Neuronal stem cell (in vitro differentiated cells): ENCODE data around the gene CCDC178.

ENCODE experiments used
- DNase-seq: peaks from one replicate; pipeline ENCODE4 v3.0.0-alpha.2; 2013; ENCODE audit warnings: low spot score
- H2AFZ ChIP-seq: one replicate; pipeline ENCODE4 v1.6.1; 2013; ENCODE audit warnings: mild to moderate bottlenecking, low read length, inconsistent platforms
- H2AK5ac ChIP-seq: 2 replicates; pipeline ENCODE4 v1.6.1; 2013; ENCODE audit warnings: low read depth, mild to moderate bottlenecking, inconsistent platforms, low read length, moderate library complexity, mixed read lengths
- H2BK120ac ChIP-seq: 2 replicates; pipeline ENCODE4 v1.6.1; 2013; ENCODE audit warnings: low read depth, mild to moderate bottlenecking, inconsistent platforms, low read length, moderate library complexity, mixed read lengths
- H2BK12ac ChIP-seq: one replicate; pipeline ENCODE4 v1.6.1; 2013; ENCODE audit warnings: low read length, inconsistent platforms
- H2BK15ac ChIP-seq: 2 replicates; pipeline ENCODE4 v1.6.1; 2013; ENCODE audit warnings: mild to moderate bottlenecking, low read length, inconsistent platforms, mixed read lengths
- H2BK5ac ChIP-seq: one replicate; pipeline ENCODE4 v1.6.1; 2013; ENCODE audit warnings: inconsistent platforms, mild to moderate bottlenecking, low read length, moderate library complexity
- H3K14ac ChIP-seq: one replicate; pipeline ENCODE4 v1.6.1; 2013; ENCODE audit warnings: low read length, inconsistent platforms
- H3K18ac ChIP-seq: 2 replicates; pipeline ENCODE4 v1.6.1; 2013; ENCODE audit warnings: low read length, inconsistent platforms
- H3K23ac ChIP-seq: 2 replicates; pipeline ENCODE4 v1.6.1; 2013; ENCODE audit warnings: low read depth, mild to moderate bottlenecking, mixed read lengths, low read length, inconsistent platforms; ENCODE audit not compliant: poor library complexity
- H3K27ac ChIP-seq: replicated peaks from 3 replicates; pipeline ENCODE4 v1.5.1; 2013; ENCODE audit warnings: low read length, inconsistent platforms
- H3K27me3 ChIP-seq, 3 experiments: 2 replicates each; pipeline ENCODE4 v1.6.1; 2013; ENCODE audit warnings: low read length in 3 of 3, mild to moderate bottlenecking in 2 of 3, inconsistent platforms in 1 of 3, low read depth in 1 of 3, mixed read lengths in 1 of 3, moderate library complexity in 1 of 3; ENCODE audit not compliant: control insufficient read depth in 3 of 3, insufficient read depth in 3 of 3
- H3K36me3 ChIP-seq, 2 donors: replicated peaks in 1 of 2; 2 replicates each; pipeline ENCODE4 v1.6.1; 2013; ENCODE audit warnings: low read length in 2 of 2; ENCODE audit not compliant: control insufficient read depth in 2 of 2, insufficient read depth in 2 of 2
- H3K4ac ChIP-seq: 2 replicates; pipeline ENCODE4 v1.6.1; 2013; ENCODE audit warnings: inconsistent platforms, mild to moderate bottlenecking, low read length, moderate library complexity
- H3K4me1 ChIP-seq, 2 donors: 1 replicate in 1 of 2; 2 replicates in 1 of 2; pipeline ENCODE4 v1.6.1; 2013; ENCODE audit warnings: low read length in 2 of 2, low read depth in 1 of 2; ENCODE audit not compliant: control insufficient read depth in 2 of 2, insufficient read depth in 1 of 2
- H3K4me2 ChIP-seq: one replicate; pipeline ENCODE4 v1.6.1; 2013; ENCODE audit warnings: mild to moderate bottlenecking, low read length, inconsistent platforms; ENCODE audit not compliant: insufficient read depth, poor library complexity, severe bottlenecking
- H3K4me3 ChIP-seq, 2 donors: 2 replicates each; pipeline ENCODE4 v1.5.1; 2013; ENCODE audit warnings: low read length in 2 of 2, mild to moderate bottlenecking in 2 of 2, inconsistent platforms in 1 of 2, moderate library complexity in 1 of 2
- H3K79me1 ChIP-seq: one replicate; pipeline ENCODE4 v1.6.1; 2013; ENCODE audit warnings: low read depth, mild to moderate bottlenecking, inconsistent platforms, low read length, moderate library complexity
- H3K9ac ChIP-seq: one replicate; pipeline ENCODE4 v1.6.1; 2013; ENCODE audit warnings: mild to moderate bottlenecking, low read depth, low read length, inconsistent platforms; ENCODE audit not compliant: poor library complexity
- H3K9me3 ChIP-seq, 2 donors: replicated peaks in 1 of 2; 2 replicates each; pipeline versions ENCODE3 to v1.6.1; 2013; ENCODE audit warnings: low read length in 2 of 2, mild to moderate bottlenecking in 2 of 2, inconsistent platforms in 1 of 2, low read depth in 1 of 2, mixed read lengths in 1 of 2, moderate library complexity in 1 of 2; ENCODE audit not compliant: control insufficient read depth in 2 of 2, insufficient read depth in 1 of 2
- H4K8ac ChIP-seq: one replicate; pipeline ENCODE4 v1.6.1; 2013; ENCODE audit warnings: low read depth, mild to moderate bottlenecking, inconsistent platforms, low read length, moderate library complexity
- H4K91ac ChIP-seq: one replicate; pipeline ENCODE4 v1.6.1; 2013; ENCODE audit warnings: low read length, low read depth, mild to moderate bottlenecking, inconsistent platforms; ENCODE audit not compliant: poor library complexity
- WGBS, 2 donors: extraction: QIAGEN DNeasy Blood & Tissue Kit; methylation state at CpG; one replicate each; pipeline ENCODE4 v1.1.7; 2013; ENCODE audit warnings: missing lambda C conversion rate in 2 of 2, mixed read lengths in 1 of 2; ENCODE audit not compliant: insufficient read length in 2 of 2, insufficient replicate concordance in 1 of 2; ENCODE audit errors: extremely low coverage in 2 of 2; 5-methylcytosine and 5-hydroxymethylcytosine counted together

CCDC178 gene

DNA sequence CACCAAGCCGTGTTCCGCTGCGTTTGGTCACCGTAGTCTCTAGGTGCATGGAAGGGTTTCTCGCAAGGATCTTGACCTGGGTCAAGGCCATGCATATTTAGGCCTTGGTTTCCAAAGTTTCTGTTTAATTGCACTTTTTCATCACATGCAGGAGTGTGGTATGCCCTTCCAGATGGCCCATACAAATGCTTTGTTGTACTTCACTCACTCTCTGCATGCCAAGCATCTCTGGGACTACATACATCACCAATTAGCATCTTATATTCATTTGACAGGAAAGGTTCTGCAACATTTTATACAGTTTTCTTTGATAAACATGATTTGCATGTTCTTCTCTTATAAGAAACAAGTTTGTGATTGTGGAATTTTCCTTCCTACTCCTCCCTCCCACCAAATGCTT lies 534.9 kb downstream of the CCDC178 start:
- H2AFZ ChIP-seq, result no peak overlapping the region
- H3K9me3 ChIP-seq, result no peaks in the 10 kb centered on the region
- H3K4me3 ChIP-seq, result no peak overlapping the region
- H3K27ac ChIP-seq, result no peak overlapping the region
- H3K4ac ChIP-seq, result no peak overlapping the region
- no peaks in the 10 kb centered on the region for H3K79me1 ChIP-seq
- H4K8ac ChIP-seq, result no peak overlapping the region
- no CpG with 5 or more reads among the region's 5 CpGs for WGBS, 2 donors
- H2BK15ac ChIP-seq, result no peak overlapping the region
- no peak overlapping the region for H3K9ac ChIP-seq
- no peak overlapping the region for H3K14ac ChIP-seq
- no peak overlapping the region for H3K4me2 ChIP-seq
- no peak overlapping the region for H3K18ac ChIP-seq
- H2BK12ac ChIP-seq, result no peak overlapping the region
- no peaks in the 10 kb centered on the region for H3K36me3 ChIP-seq
- H3K23ac ChIP-seq, result no peak overlapping the region
- DNase-seq, result no peak
- no peak overlapping the region for H2BK5ac ChIP-seq
- peaks cover 5 to 13% of the 10 kb centered on the region in 2 donors for H3K4me1 ChIP-seq
- no peak overlapping the region for H4K91ac ChIP-seq
- H3K27me3 ChIP-seq, result no peaks in the 10 kb centered on the region
- no peak overlapping the region for H2AK5ac ChIP-seq
- H2BK120ac ChIP-seq, result no peak overlapping the region

DNA sequence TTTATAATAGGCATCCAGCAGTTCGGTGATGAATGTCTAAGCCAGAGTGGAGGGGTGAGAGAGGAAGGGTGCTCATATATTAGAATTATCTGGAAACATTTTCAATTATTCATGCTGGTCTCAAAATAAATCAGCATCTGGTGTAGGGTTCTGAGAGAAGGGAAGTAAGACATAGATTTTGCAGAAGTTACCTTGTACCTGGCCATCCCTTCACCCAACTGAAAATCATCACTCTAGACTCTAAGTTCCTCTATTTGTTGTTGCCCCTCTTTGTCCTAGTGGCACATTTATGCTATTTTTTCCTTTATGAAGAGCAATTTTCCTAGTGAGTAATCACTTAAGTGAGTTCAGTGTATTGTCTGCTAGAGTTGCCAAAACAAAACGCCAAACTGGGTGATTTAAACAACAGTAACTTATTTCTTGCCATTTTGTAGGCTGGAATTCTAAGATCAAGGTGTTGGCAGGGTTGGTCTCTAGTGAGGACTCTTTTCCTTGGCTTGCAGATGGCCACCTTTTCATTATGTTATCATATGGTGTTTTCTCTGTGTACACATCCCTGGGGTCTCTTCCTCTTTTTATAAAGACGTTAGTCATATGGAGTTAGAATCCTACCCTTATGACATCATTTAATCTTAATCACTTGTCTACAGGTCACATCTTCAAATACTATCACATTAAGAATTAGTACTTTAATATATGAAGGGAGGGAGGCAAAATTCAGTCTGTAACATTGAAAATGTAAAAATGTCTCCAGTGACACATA lies 537.8 kb downstream of the CCDC178 start:
- Histone ChIP-seq H2AK5ac (no peak overlapping the region), H2BK120ac (no peak overlapping the region), H2BK15ac (no peak overlapping the region), H2BK12ac (no peak overlapping the region), H3K14ac (no peak overlapping the region), H3K79me1 (no peaks in the 10 kb centered on the region), H3K23ac (no peak overlapping the region), H3K27ac (no peak overlapping the region), H3K4ac (no peak overlapping the region), H2BK5ac (no peak overlapping the region), H4K8ac (no peak overlapping the region), H4K91ac (no peak overlapping the region), H3K27me3 (no peaks in the 10 kb centered on the region), H3K9me3 (peaks cover 0 to 5% of the 10 kb centered on the region in 2 donors), H3K18ac (no peak overlapping the region), H3K9ac (no peak overlapping the region), H2AFZ (no peak overlapping the region), H3K4me1 (peaks cover 0 to 1% of the 10 kb centered on the region in 2 donors), H3K36me3 (no peaks in the 10 kb centered on the region), H3K4me3 (no peak overlapping the region), H3K4me2 (no peak overlapping the region)
- DNase-seq, result no peak
- WGBS, 2 donors, result no CpG with 5 or more reads among the region's 3 CpGs

- Histone ChIP-seq H3K36me3 (no peaks in the 10 kb centered on the region), H3K4me1 (no peaks in the 10 kb centered on the region), H3K18ac (no peak overlapping the region), H2AK5ac (no peak overlapping the region), H2BK120ac (no peak overlapping the region), H2BK5ac (no peak overlapping the region), H2BK15ac (no peak overlapping the region), H3K27me3 (no peaks in the 10 kb centered on the region), H3K4me2 (no peak overlapping the region), H3K4me3 (no peak overlapping the region), H3K79me1 (no peaks in the 10 kb centered on the region), H2AFZ (no peak overlapping the region), H3K27ac (no peak overlapping the region), H3K9me3 (peaks cover 5 to 13% of the 10 kb centered on the region in 2 donors), H4K8ac (no peak overlapping the region), H3K23ac (no peak overlapping the region), H2BK12ac (no peak overlapping the region), H3K9ac (no peak overlapping the region), H4K91ac (no peak overlapping the region), H3K4ac (no peak overlapping the region), H3K14ac (no peak overlapping the region)
- no peak for DNase-seq
- no CpG with 5 or more reads among the region's 3 CpGs for WGBS, 2 donors
Measured at GRCh38 chr18:32899819-32900218, 540.7 kb downstream of the CCDC178 start.

- H2BK12ac ChIP-seq, result no peak overlapping the region
- H2BK120ac ChIP-seq, result no peak overlapping the region
- H2AK5ac ChIP-seq, result no peak overlapping the region
- no peak overlapping the region for H3K4me2 ChIP-seq
- peaks cover 5 to 13% of the 10 kb centered on the region in 2 donors for H3K9me3 ChIP-seq
- no peak overlapping the region for H3K9ac ChIP-seq
- H2BK15ac ChIP-seq, result no peak overlapping the region
- no peak overlapping the region for H4K8ac ChIP-seq
- no peak overlapping the region for H3K23ac ChIP-seq
- no peaks in the 10 kb centered on the region for H3K79me1 ChIP-seq
- no peak overlapping the region for H2BK5ac ChIP-seq
- no peak overlapping the region for H4K91ac ChIP-seq
- H3K14ac ChIP-seq, result no peak overlapping the region
- no peaks in the 10 kb centered on the region for H3K4me1 ChIP-seq
- no peak overlapping the region for H3K4me3 ChIP-seq
- no peak overlapping the region for H3K4ac ChIP-seq
- H3K27ac ChIP-seq, result no peak overlapping the region
- H3K36me3 ChIP-seq, result no peaks in the 10 kb centered on the region
- no peak overlapping the region for H2AFZ ChIP-seq
- WGBS, 2 donors, result no CpG with 5 or more reads among the region's 4 CpGs
- H3K18ac ChIP-seq, result no peak overlapping the region
- no peak for DNase-seq
- no peaks in the 10 kb centered on the region for H3K27me3 ChIP-seq
Measured at GRCh38 chr18:32896776-32897547, 543.6 kb downstream of the CCDC178 start.
